Measurements from ENCODE around the gene SNW1.

DNA sequence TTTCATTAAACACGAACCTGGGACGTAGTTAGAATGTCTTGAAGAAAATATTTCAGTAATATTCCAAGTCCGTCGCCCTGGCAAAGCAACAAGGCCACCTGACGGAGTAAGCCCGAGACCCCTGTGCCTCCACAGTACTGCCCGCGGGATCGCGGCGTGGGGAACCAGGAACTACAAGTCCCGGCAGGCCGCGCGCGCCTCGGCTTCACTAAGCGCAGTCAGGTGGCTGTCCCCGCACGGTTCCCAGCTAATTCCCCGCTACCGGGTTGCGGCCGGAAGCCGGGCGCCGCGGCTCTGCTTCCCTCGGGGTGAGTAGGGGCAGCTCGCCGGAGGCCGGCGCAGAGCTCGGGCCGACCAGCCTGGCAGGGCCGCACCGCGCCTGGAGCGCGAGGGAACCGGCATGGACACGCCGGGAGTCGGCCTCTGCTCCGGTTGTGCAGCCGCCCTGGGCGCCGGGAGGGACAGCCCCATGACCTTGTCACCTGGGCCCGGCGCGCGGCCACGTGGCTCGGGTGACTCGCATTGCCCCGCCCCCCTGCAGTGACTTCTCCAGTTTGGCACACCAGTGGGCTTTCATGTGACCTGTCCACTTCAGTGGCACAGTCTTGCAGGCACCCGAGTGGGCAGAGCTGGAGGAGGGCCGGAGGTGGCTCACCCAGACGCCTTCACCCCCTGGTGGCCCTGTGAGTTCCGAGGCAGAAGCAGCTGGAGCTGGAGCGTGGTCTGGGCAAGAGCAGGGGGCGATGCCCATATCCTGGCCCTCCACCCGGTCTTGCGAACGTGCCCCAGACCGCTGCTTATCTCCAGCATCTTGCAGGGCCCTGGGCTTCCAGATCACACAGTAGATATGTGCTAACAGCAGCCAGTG is 39.1 kb upstream of the SNW1 start, which contains the start of gene ADCK1:
- TF ChIP-seq, protein P1, sequence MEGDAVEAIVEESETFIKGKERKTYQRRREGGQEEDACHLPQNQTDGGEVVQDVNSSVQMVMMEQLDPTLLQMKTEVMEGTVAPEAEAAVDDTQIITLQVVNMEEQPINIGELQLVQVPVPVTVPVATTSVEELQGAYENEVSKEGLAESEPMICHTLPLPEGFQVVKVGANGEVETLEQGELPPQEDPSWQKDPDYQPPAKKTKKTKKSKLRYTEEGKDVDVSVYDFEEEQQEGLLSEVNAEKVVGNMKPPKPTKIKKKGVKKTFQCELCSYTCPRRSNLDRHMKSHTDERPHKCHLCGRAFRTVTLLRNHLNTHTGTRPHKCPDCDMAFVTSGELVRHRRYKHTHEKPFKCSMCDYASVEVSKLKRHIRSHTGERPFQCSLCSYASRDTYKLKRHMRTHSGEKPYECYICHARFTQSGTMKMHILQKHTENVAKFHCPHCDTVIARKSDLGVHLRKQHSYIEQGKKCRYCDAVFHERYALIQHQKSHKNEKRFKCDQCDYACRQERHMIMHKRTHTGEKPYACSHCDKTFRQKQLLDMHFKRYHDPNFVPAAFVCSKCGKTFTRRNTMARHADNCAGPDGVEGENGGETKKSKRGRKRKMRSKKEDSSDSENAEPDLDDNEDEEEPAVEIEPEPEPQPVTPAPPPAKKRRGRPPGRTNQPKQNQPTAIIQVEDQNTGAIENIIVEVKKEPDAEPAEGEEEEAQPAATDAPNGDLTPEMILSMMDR (IDR thresholded peaks at IDR 0.05): peak; percentile 36
- TF ChIP-seq EZH2 (IDR thresholded peaks at IDR 0.05): no peak
